ENCODE data around the gene FXYD1.

FXYD1 gene

DNA sequence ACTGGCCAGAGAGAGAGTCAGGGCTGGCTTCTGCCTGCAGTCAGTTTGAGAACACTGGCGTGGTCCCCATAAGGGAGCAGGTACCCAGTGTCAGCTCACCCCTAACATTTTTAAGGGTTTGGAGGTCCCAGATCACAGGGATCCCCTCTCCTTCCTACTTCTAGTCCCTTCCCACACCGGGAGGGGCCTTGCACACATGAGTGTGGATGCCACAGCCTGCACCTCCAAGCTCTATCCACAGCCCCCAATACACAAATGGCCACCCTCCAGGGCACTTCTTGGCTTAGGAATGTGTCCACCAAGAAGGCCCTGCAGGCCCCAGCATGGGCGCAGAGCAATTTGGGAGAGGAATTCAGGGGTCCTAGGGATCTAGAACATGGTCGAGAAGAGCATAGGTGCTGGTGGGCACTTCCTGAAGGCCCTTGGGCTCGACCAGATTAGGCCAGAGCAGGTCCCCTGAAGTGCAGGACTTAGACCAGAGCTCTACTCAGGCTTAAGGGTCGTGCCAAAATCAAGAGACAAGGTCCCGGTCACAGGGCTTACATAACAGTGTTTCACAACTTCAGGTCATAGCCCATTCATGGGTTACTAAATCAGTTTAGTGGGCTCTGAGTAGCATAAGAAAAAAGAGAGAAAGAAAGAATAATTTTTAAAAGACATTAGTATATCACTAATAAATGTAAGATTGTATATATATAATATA is 31.9 kb downstream of the FXYD1 start:
- H3K4me1 ChIP-seq (ENCODE audit: insufficient read depth, low read length) = no peaks in the 10 kb centered on the region
- no peak overlapping the region for H3K4me3 ChIP-seq (ENCODE audit: low read depth in 1 of 2, low read length in 2 of 2)
- no peak overlapping the region for H3K27ac ChIP-seq (ENCODE audit: low read length)
- H3K9me3 ChIP-seq (ENCODE audit: insufficient read depth, low read length, severe bottlenecking) = no peaks in the 10 kb centered on the region
- H3K27me3 ChIP-seq (ENCODE audit: insufficient read depth, low read length, poor library complexity) = no peaks in the 10 kb centered on the region
- H2AFZ ChIP-seq (ENCODE audit: low read depth, low read length) = no peak overlapping the region
- H3K4me2 ChIP-seq (ENCODE audit: insufficient read depth, low read length) = no peak overlapping the region
- no peak for TF ChIP-seq EZH2 (IDR thresholded peaks at IDR 0.05; ENCODE audit: borderline replicate concordance, low read depth, low read length, severe bottlenecking)
- TF ChIP-seq, protein P1, sequence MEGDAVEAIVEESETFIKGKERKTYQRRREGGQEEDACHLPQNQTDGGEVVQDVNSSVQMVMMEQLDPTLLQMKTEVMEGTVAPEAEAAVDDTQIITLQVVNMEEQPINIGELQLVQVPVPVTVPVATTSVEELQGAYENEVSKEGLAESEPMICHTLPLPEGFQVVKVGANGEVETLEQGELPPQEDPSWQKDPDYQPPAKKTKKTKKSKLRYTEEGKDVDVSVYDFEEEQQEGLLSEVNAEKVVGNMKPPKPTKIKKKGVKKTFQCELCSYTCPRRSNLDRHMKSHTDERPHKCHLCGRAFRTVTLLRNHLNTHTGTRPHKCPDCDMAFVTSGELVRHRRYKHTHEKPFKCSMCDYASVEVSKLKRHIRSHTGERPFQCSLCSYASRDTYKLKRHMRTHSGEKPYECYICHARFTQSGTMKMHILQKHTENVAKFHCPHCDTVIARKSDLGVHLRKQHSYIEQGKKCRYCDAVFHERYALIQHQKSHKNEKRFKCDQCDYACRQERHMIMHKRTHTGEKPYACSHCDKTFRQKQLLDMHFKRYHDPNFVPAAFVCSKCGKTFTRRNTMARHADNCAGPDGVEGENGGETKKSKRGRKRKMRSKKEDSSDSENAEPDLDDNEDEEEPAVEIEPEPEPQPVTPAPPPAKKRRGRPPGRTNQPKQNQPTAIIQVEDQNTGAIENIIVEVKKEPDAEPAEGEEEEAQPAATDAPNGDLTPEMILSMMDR (IDR thresholded peaks at IDR 0.05; ENCODE audit: borderline replicate concordance, extremely low read depth, low read length, poor library complexity, severe bottlenecking) = no peak
- no peak overlapping the region for H3K9ac ChIP-seq (ENCODE audit: low read depth, low read length)
- no peaks in the 10 kb centered on the region for H4K20me1 ChIP-seq (ENCODE audit: insufficient read depth, low read length)
- ATAC-seq (ENCODE audit: insufficient read depth, low read depth) = no peak
- DNase-seq = no peak
- peaks cover 28% of the 10 kb centered on the region for H3K36me3 ChIP-seq (ENCODE audit: insufficient read depth, low read length)
- no peaks in the 10 kb centered on the region for H3K79me2 ChIP-seq (ENCODE audit: insufficient read depth, low read length)

DNA sequence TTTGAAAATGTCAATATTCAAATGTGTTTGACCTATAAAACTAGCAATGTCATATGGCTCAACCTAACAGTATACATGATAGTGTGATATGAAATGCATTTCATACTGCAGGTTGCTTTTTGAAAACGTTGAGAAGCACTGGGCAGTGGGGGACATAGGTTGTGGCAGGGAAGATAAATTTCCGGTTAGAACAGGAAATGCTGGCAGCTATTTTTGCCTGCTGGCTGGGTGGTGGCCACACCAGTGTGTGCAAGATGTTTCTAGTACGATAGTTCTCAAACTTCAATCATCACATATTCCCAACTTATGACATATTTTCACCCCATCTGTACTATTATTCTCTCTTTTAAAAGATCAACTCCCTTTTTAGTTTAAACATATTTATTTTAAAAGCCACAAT is 33.1 kb downstream of the FXYD1 start:
- H3K4me2 ChIP-seq (ENCODE audit: insufficient read depth, low read length) = no peak overlapping the region
- no peaks in the 10 kb centered on the region for H3K79me2 ChIP-seq (ENCODE audit: insufficient read depth, low read length)
- H3K9ac ChIP-seq (ENCODE audit: low read depth, low read length) = no peak overlapping the region
- DNase-seq (no peak), ATAC-seq (ENCODE audit: insufficient read depth, low read depth) (no peak)
- no peak overlapping the region for H3K27ac ChIP-seq (ENCODE audit: low read length)
- H3K27me3 ChIP-seq (ENCODE audit: insufficient read depth, low read length, poor library complexity) = no peaks in the 10 kb centered on the region
- H3K4me1 ChIP-seq (ENCODE audit: insufficient read depth, low read length) = no peaks in the 10 kb centered on the region
- H3K36me3 ChIP-seq (ENCODE audit: insufficient read depth, low read length) = peaks cover 16% of the 10 kb centered on the region
- H3K9me3 ChIP-seq (ENCODE audit: insufficient read depth, low read length, severe bottlenecking) = no peaks in the 10 kb centered on the region
- no peaks in the 10 kb centered on the region for H4K20me1 ChIP-seq (ENCODE audit: insufficient read depth, low read length)
- no peak for TF ChIP-seq EZH2 (IDR thresholded peaks at IDR 0.05; ENCODE audit: borderline replicate concordance, low read depth, low read length, severe bottlenecking)
- TF ChIP-seq, protein P1 (IDR thresholded peaks at IDR 0.05; ENCODE audit: borderline replicate concordance, extremely low read depth, low read length, poor library complexity, severe bottlenecking) = no peak
- no peak overlapping the region for H3K4me3 ChIP-seq (ENCODE audit: low read depth in 1 of 2, low read length in 2 of 2)
- no peak overlapping the region for H2AFZ ChIP-seq (ENCODE audit: low read depth, low read length)

- Histone ChIP-seq H3K9me3 (ENCODE audit: insufficient read depth, low read length, severe bottlenecking) (no peaks in the 10 kb centered on the region), H3K36me3 (ENCODE audit: insufficient read depth, low read length) (peaks cover 8% of the 10 kb centered on the region; the same call in 1 of the 2 replicates), H2AFZ (ENCODE audit: low read depth, low read length) (no peak overlapping the region), H4K20me1 (ENCODE audit: insufficient read depth, low read length) (no peaks in the 10 kb centered on the region), H3K4me2 (ENCODE audit: insufficient read depth, low read length) (no peak overlapping the region), H3K9ac (ENCODE audit: low read depth, low read length) (no peak overlapping the region), H3K27me3 (ENCODE audit: insufficient read depth, low read length, poor library complexity) (no peaks in the 10 kb centered on the region), H3K27ac (ENCODE audit: low read length) (no peak overlapping the region), H3K4me1 (ENCODE audit: insufficient read depth, low read length) (no peaks in the 10 kb centered on the region), H3K4me3 (ENCODE audit: low read depth in 1 of 2, low read length in 2 of 2) (no peak overlapping the region), H3K79me2 (ENCODE audit: insufficient read depth, low read length) (no peaks in the 10 kb centered on the region)
- TF ChIP-seq EZH2 (IDR thresholded peaks at IDR 0.05; ENCODE audit: borderline replicate concordance, low read depth, low read length, severe bottlenecking) = no peak
- TF ChIP-seq, protein P1 (IDR thresholded peaks at IDR 0.05; ENCODE audit: borderline replicate concordance, extremely low read depth, low read length, poor library complexity, severe bottlenecking) = no peak
- DNase-seq (no peak), ATAC-seq (ENCODE audit: insufficient read depth, low read depth) (no peak)
These were observed 35.6 kb downstream of the FXYD1 start for GRCh38 chr19:35174226-35174625.

Data from DND-41 (cell line).